Amniotic epithelial cell (primary cell): ENCODE measurements around the gene ACVR2B.
A peak's percentile ranks its signal among the peaks of the same experiment; 100 is the strongest.

Source experiments
- DNase-seq: peaks from one replicate; pipeline ENCODE4 v3.0.0-alpha.2; 2010; ENCODE audit warnings: low read depth

ACVR2B gene

GRCh38 chr3:38458796-38459498, 5.3 kb downstream of the ACVR2B start:
- DNase-seq, result peak; percentile 73

DNA sequence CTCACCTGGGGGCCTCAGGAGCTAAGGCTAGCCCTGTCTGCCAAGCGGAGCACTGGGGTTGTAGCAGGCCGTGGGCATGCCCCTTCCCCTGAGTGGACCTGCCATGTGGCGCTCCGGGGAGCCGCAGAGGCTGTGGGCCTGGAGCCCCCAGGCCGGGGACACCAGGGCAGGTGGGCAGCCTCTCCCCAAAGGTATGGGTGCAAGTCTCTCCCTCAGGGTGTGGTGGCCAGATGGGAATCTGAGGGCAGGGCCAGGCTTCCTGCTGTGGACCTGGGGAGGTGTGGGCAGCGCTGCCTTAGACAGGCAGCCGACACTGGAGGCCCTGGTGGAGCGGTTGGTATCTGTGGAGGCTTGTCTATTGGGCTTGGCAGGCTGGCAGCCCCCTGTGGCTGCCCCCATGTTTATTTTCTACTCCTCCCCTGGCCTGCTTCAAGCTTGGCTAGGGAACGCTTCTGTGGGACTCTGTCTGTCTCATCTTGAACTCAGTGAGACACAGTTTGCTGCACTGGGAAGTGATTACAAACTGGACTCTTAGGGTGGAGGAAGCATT, 5.9 kb downstream of the ACVR2B start:
- no peak for DNase-seq

- no peak for DNase-seq
These were observed 6.9 kb downstream of the ACVR2B start for GRCh38 chr3:38460377-38461270.

DNA sequence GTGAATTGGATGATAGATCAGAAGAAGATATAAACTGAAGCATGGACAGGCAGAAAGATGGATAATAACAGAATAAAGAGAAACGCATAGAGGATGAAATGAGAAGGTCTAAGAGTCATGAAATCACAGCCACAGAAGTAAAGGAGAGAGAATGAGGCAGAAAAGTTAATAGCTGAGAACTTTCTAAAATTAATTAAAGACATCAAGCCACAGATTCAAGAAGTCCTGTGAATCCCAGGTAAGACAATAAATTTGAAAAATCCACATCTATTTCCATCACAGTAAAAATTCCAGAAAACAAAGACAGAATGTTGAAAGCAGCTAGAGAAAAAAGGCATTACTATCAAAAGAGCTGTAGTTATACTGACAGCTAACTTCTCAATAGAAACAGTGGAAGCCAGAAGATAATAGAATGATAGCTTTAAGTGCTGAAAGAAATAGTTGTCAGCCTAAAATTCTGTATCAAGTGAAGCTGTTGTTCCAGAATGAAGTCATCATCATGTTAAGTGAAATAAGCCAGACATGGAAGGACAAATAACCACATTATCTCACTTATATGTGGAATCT, 12.0 kb downstream of the ACVR2B start:
- DNase-seq, result no peak

DNA sequence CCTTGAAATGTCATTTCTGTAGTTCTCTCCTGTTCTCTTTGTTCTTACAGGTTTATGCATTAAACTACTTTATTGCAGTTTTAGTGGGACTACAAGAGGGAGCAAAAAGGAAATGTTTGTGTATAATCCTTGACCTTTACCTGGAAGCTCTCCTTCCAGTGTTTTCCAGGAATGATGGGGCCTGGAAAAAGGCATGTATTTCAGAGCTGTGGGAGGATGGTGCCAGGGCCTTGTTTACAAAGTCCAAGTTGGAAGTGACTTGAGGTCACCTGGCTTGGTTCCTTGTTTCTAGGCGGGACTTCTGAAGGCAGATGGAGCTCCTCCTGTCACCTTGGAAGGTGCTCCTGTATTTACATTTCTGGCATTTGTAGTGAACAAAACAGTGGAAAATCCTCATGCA, 15.1 kb downstream of the ACVR2B start:
- DNase-seq, result no peak

DNA sequence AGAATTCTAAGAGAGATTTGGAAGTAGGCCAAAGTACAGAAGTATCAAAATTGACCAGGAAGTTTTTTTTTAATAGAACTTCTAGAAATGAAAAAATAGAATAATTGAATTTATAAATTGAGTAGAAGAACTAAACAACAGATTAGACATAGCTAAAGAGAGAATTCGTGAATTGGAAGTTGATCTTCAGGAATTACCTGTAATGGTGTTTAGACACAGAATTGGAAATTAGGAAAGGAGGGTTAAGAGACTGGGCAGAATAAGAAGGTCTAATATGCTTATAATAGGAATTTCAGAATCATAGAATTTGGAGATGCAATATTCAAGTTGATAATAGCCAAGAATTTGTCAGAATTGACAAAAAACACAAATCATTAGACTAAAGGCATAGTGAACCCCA, 16.2 kb downstream of the ACVR2B start:
- no peak for DNase-seq

DNA sequence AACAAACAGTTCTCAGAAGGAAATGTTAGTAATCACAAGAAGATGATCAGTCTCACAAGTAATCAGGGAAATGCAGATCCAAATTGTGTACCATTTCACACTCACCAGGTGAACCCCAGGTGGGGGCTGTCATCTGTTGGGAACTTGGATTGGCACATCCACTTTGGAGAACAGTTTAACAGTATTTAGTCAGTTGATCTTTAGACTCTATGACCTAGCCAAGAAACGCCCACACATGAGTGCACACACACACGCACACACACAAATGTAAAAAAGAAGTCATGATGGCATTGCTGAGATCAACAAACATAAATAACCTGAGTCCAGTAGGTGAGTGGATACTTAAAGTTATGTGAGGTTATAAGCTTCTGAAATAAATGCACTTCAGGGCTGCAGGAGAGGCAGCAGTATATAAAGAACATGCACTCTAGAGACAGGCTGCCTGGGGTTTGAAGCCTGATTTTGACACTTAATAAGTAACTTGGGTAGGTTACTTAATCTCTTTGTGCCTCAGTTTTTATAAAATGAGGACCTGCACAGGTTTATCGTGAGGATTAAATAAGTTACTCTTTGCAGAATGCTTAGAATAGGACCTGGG, 17.7 kb downstream of the ACVR2B start:
- DNase-seq, result no peak

DNA sequence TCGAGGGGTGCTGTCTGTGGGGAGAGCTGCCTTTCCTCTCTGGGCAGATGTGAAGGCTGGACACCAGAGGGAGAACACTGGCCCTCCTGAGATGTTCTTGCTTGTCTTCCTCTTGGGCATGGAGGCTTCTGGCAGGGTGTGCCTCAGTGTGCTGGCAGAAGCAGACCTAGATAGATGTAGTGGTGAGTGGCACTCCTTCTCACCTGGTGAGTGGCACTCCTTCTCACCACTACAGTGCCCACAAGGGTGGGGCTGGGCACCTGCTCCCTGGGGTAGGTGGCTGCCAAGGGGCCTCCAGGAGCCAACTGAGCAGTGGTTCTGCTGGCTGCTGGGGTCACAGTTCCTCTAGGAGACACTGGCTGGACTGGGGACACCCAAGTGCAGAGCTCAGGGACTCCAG, 18.7 kb downstream of the ACVR2B start:
- no peak for DNase-seq

DNA sequence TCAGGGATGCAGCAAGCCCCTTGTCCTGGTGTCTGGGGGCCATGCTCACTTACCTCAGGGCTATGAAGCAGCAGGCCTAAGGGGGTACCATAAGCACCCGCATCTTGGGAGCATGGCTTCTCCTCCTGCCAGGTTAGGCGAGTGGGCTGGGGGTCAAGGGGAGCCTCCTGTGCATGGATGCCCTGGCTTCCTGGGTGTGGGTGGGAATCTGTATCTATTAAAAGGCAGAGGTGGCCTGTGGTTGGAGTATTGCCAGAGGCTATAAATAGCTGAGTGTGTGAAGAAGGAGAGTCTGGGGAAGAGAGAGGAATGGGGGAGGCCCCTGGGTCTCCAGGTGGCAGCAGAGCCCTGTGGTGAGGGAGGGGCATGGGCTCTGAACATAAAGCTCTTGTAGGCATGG, 19.5 kb downstream of the ACVR2B start:
- DNase-seq, result no peak

GRCh38 chr3:38474928-38475605, 21.4 kb downstream of the ACVR2B start:
- DNase-seq, result no peak

DNA sequence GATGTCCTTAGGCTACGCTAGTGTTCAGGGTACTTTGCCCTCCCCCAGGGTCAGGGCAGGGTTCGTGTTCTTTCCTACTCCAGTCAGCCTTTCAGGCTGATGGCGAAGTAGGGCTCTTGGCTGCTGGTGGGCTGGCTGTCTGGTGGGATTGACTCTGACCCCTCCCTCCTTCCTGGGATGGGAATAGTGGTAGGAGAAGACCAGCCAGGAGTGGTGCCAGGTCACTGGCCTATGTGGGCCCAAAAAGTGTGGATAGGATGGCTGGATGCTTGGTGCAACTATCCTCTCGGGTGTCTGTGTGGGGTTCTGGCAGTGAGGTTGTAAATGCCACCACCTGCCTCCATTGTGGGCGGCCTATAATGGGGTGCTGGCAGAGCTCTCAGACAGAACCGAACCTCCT, 22.0 kb downstream of the ACVR2B start:
- DNase-seq, result no peak

GRCh38 chr3:38476157-38476756, 22.6 kb downstream of the ACVR2B start:
- no peak for DNase-seq

DNA sequence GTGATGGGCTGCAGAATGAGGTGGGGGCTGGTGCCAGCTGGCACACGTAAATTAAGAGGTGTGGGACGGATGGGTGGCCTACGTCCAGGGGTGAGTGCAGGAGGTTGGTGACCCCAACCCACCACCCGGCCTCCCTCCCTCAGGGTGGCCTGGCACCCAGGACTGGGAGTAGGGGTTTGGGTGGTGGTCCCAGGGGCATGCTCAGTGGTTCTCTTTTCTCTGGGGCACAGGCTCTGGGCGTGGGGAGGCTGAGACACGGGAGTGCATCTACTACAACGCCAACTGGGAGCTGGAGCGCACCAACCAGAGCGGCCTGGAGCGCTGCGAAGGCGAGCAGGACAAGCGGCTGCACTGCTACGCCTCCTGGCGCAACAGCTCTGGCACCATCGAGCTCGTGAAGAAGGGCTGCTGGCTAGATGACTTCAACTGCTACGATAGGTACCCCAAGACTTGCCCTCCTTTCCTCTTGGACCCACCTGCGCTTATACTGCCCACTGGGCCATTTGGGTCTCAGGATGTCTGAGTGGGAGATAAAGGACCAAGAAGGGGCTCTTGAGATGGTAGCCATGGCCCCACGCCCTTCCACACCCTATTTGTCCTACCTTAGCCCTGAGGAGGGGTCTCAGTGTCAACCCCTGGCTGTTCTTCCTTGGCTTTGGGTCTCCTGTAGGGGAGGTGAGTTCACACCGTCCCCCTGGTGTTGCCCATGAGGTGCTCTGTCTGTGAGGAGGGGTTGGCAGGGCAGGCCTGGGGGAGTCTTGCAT, 23.5 kb downstream of the ACVR2B start:
- DNase-seq, result no peak

GRCh38 chr3:38477839-38478450, 24.3 kb downstream of the ACVR2B start:
- DNase-seq, result no peak

DNA sequence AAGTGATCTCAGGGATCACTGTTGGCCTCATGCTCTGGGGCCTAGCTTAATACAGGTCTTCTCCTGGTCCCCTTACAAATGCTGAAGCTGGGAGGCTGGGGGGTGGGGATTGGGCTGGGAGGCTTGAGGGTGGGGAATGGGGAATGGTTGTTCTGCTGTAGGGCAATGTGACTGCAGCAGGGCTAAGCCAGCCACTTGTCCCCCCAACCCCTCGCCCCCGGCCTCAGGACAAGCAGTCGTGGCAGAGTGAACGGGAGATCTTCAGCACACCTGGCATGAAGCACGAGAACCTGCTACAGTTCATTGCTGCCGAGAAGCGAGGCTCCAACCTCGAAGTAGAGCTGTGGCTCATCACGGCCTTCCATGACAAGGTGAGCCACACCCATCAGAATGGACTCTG, 25.2 kb downstream of the ACVR2B start:
- no peak for DNase-seq

- DNase-seq, result peak; percentile 50
These were observed 25.9 kb downstream of the ACVR2B start for GRCh38 chr3:38479431-38480092.

- no peak for DNase-seq
These were observed 26.4 kb downstream of the ACVR2B start for GRCh38 chr3:38480093-38480445.

DNA sequence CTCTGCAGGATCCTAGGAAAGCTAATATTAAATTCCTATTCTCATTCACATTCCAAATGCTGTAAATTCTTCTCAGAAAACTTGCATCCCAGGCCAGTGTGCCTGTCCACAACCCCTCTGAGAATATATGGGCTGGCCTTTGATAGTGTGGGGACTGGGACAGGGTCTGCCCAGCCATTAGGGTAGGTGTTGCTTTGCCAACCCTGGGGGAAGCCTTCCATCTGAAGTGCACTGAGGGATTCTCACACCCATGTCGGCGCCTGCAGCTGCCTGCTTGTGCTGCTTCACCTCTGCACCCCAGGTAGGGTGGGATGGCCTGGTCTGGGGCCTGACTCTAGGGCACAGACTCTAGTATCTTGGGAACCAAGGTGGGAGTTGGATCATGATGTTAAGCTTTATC, 27.2 kb downstream of the ACVR2B start:
- DNase-seq, result no peak

DNA sequence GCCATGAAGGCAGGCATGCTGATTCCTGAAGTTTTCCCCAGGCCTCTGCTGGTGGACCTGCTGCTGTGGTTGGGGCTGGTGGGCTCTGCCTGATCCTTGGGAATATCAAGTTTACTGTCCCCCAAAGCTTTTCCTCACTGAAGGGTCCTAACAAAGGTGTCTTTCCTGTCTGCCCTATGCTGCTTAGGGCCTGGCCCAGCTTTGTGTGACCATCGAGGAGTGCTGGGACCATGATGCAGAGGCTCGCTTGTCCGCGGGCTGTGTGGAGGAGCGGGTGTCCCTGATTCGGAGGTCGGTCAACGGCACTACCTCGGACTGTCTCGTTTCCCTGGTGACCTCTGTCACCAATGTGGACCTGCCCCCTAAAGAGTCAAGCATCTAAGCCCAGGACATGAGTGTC, 29.3 kb downstream of the ACVR2B start:
- DNase-seq, result no peak

GRCh38 chr3:38487323-38487722, 33.6 kb downstream of the ACVR2B start:
- DNase-seq, result no peak
